Neuron (in vitro differentiated cells): ENCODE results near the gene CHRNA10.

Source experiments
- H2AFZ ChIP-seq: one replicate; pipeline ENCODE4 v1.6.1; 2013; ENCODE audit warnings: low read depth, mild to moderate bottlenecking, inconsistent platforms, low read length, moderate library complexity
- H3K27me3 ChIP-seq: one replicate; pipeline ENCODE4 v1.6.1; 2013; ENCODE audit warnings: low read length; ENCODE audit not compliant: insufficient read depth
- H3K36me3 ChIP-seq: one replicate; pipeline ENCODE4 v1.6.1; 2013; ENCODE audit warnings: low read length; ENCODE audit not compliant: insufficient read depth
- H3K4me1 ChIP-seq: one replicate; pipeline ENCODE4 v1.6.1; 2013; ENCODE audit warnings: low read length; ENCODE audit not compliant: insufficient read depth
- H3K4me3 ChIP-seq: 2 replicates; pipeline ENCODE4 v1.5.1; 2013; ENCODE audit warnings: mild to moderate bottlenecking, low read length, moderate library complexity
- H3K9me3 ChIP-seq: one replicate; pipeline ENCODE4 v1.6.1; 2013; ENCODE audit warnings: low read length

The CHRNA10 gene

DNA sequence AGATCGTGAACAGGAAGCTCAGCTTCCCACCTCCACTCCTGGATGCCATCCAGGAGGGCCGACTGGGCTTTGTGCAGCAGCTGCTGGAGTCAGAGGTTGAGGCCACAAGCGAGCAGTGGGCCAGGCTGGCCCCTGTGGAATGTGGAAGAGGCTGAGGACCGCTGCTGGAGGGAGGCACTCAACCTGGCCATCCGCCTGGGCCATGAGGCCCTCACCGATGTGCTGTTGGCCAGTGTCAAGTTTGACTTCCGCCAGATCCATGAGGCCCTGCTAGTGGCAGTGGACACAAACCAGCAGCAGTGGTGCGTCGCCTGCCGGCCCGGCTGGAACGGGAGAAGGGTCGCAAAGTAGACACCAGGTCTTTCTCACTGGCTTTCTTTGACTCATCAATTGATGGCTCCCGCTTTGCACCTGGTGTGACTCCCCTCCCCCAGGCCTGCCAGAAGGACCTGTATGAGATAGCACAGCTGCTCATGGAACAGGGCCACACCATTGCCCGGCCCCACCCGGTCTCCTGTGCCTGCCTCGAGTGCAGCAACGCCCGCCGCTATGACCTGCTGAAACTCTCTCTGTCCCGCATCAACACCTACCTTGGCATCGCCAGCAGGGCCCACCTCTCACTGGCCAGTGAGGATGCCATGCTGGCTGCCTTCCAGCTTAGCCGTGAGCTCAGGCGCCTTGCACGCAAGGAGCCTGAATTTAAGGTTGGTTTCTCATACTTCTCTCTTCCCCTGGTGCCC is 54.3 kb downstream of the CHRNA10 start:
- Histone ChIP-seq H3K4me3 (no peak overlapping the region), H3K9me3 (no peaks in the 10 kb centered on the region), H3K27me3 (no peaks in the 10 kb centered on the region), H2AFZ (no peak overlapping the region), H3K36me3 (no peaks in the 10 kb centered on the region), H3K4me1 (peaks cover 4% of the 10 kb centered on the region)

DNA sequence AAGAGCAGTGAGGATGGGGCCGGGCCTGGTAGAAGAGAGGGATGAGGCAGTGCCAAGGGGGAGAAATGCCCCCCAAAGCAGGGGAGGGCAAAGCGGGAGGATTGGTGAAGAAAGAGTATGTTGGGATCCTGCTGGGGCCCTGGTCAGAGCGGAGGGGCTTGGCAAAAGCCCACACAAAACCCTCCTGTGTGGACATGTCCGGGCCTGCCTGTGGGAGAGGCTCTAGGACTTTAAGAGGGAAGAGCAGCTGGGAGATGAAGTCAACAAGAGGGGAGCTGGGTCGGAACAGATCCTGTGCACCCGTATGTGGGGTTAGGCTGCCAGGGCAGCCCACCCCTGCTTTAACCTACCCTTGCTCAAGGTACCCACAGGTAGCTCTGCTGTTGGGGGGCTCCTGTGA is 55.2 kb downstream of the CHRNA10 start:
- no peak overlapping the region for H2AFZ ChIP-seq
- H3K9me3 ChIP-seq = no peaks in the 10 kb centered on the region
- no peaks in the 10 kb centered on the region for H3K36me3 ChIP-seq

More for the DNA sequence above, 55.2 kb downstream of the CHRNA10 start:
- Histone ChIP-seq H3K27me3 (no peaks in the 10 kb centered on the region), H3K4me1 (peaks cover 4% of the 10 kb centered on the region), H3K4me3 (no peak overlapping the region)
